Astrocyte of the spinal cord (primary cell): ENCODE measurements around the gene ARPC1A.

ENCODE experiments used
- DNase-seq: peaks from one replicate; pipeline ENCODE4 v3.0.0; 2011; ENCODE audit warnings: low read depth, low spot score
- H3K4me3 ChIP-seq: 2 replicates; pipeline ENCODE4 v1.5.1; 2011; ENCODE audit warnings: low read depth, mild to moderate bottlenecking, low read length, moderate library complexity
- CTCF ChIP-seq: IDR thresholded peaks from 2 replicates; pipeline ENCODE4 v1.5.1; 2012; ENCODE audit warnings: low read depth, mild to moderate bottlenecking, low read length, inconsistent platforms
- in situ Hi-C: cut with HindIII; loops from 2 replicates; pipeline ENCODE4 v1.10.0; 2017; ENCODE audit warnings: low sequenced_read_pairs

Gene ARPC1A

GRCh38 chr7:99389772-99390171 is 64.1 kb downstream of the ARPC1A start:
- no peak overlapping the region for H3K4me3 ChIP-seq
- in situ Hi-C loops = no loop called here
- TF ChIP-seq CTCF = no peak
- no peak for DNase-seq

GRCh38 chr7:99390941-99391602 is 65.4 kb downstream of the ARPC1A start:
- no peak for DNase-seq
- in situ Hi-C loops = no loop called here
- TF ChIP-seq CTCF = no peak
- no peak overlapping the region for H3K4me3 ChIP-seq

GRCh38 chr7:99392046-99392445 is 66.3 kb downstream of the ARPC1A start:
- in situ Hi-C loops = no loop called here
- no peak for TF ChIP-seq CTCF
- H3K4me3 ChIP-seq = no peak overlapping the region

GRCh38 chr7:99392659-99393354 is 67.1 kb downstream of the ARPC1A start:
- in situ Hi-C loops = no loop called here
- H3K4me3 ChIP-seq = peak overlapping the region; percentile 45
- TF ChIP-seq CTCF = no peak
- peak; percentile 69 for DNase-seq

More at GRCh38 chr7:99392046-99392445, 66.3 kb downstream of the ARPC1A start:
- no peak for DNase-seq

- peak; percentile 38 for DNase-seq
- no peak for TF ChIP-seq CTCF
- H3K4me3 ChIP-seq = peak overlapping the region; percentile 45
- in situ Hi-C loops = no loop called here
Observed at GRCh38 chr7:99393355-99394187, 67.9 kb downstream of the ARPC1A start.

- DNase-seq = no peak
- no peak overlapping the region for H3K4me3 ChIP-seq
- no peak for TF ChIP-seq CTCF
- in situ Hi-C loops = no loop called here
Observed at GRCh38 chr7:99394188-99394502, 68.4 kb downstream of the ARPC1A start.
